Measurements from ENCODE around the gene SIK3. TPM values are rescaled to one million over a fixed set of nuclear protein-coding genes. Genes with fewer than 3 reads are reported as not detected.

The SIK3 gene
- total RNA-seq, 1 experiment from 2014 or later: 31.4 TPM

DNA sequence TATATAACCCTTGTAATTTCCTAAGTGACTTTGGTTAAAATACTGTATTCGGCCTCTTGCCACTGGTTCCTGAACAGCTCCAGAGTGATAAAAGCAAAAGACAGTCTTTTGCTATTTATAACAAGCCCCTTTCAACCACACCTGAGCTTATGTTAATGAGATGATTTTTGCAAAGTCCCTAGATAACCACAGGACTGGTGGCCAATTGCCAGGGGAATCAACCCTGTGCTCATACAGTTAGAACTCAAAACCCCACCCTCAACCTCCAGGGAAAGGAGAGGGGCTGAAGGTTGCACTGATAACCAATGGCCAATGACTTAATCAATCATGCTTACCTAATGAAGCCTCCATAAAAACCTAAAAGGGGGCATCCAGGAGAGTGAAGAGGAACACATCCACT lies 77.9 kb downstream of the SIK3 start:
- no peak overlapping the region for H3K4ac ChIP-seq (ENCODE audit: low read depth, low read length)
- H3K23ac ChIP-seq (ENCODE audit: insufficient read length, low read depth, low read length): no peak overlapping the region
- no peaks in the 10 kb centered on the region for H3K9me3 ChIP-seq (ENCODE audit: control insufficient read depth, low read depth, low read length)
- H4K91ac ChIP-seq (ENCODE audit: insufficient read length, low read depth, low read length): no peak overlapping the region
- no peak overlapping the region for H2BK20ac ChIP-seq (ENCODE audit: low read depth, low read length, poor library complexity, severe bottlenecking)
- H2BK120ac ChIP-seq (ENCODE audit: low read depth, low read length, poor library complexity, severe bottlenecking): no peak overlapping the region
- H4K8ac ChIP-seq (replicated peaks; ENCODE audit: insufficient read length, low read depth, low read length): no peak overlapping the region
- peaks cover 2% of the 10 kb centered on the region; the same call in 1 of the 2 replicates for H3K79me2 ChIP-seq (ENCODE audit: insufficient read depth, low read length)
- Mint-ChIP-seq H3K4me1 (peaks cover 10 to 24% of the 10 kb centered on the region in 2 experiments), H3K4me3 (no peak overlapping the region), H3K9me3 (no peaks in the 10 kb centered on the region), H3K36me3 (ENCODE audit: insufficient read depth in 1 of 3, low read depth in 3 of 3) (no peaks in the 10 kb centered on the region; a peak in 1 of 7 replicates), H3K27ac (peak overlapping the region in 1 of 3 experiments; percentile 17; a peak in 1 of 7 replicates), H3K27me3 (ENCODE audit: low read depth) (no peaks in the 10 kb centered on the region)
- WGBS (ENCODE audit: extremely low coverage, insufficient read length, low lambda C conversion rate): no CpG with 5 or more reads among the region's 1 CpG
- DNase-seq: no peak
- no peak overlapping the region for H3K18ac ChIP-seq (ENCODE audit: insufficient read length, low read depth, low read length)
- no peaks in the 10 kb centered on the region for H3K23me2 ChIP-seq (ENCODE audit: insufficient read length, low read depth, low read length, poor library complexity, severe bottlenecking)
- no peaks in the 10 kb centered on the region for H3K27me3 ChIP-seq (ENCODE audit: insufficient read depth, low read length)
- no peaks in the 10 kb centered on the region for H4K20me1 ChIP-seq (ENCODE audit: control insufficient read depth, insufficient read depth, insufficient read length)
- H3K56ac ChIP-seq (ENCODE audit: insufficient read length, low read depth, low read length): no peak overlapping the region
- no peak overlapping the region for H2BK5ac ChIP-seq (ENCODE audit: insufficient read length, low read length)
- H3K27ac ChIP-seq (ENCODE audit: insufficient read length, low read depth, low read length): no peak overlapping the region
- no peak overlapping the region for H4K5ac ChIP-seq (ENCODE audit: insufficient read length, low read depth, low read length)
- no peak overlapping the region for H3K14ac ChIP-seq (ENCODE audit: insufficient read depth, low read length)
- no peak overlapping the region for H2AK5ac ChIP-seq (ENCODE audit: insufficient read length, low read length)
- H2AFZ ChIP-seq (ENCODE audit: low read length): no peak overlapping the region
- TF ChIP-seq, protein P1, sequence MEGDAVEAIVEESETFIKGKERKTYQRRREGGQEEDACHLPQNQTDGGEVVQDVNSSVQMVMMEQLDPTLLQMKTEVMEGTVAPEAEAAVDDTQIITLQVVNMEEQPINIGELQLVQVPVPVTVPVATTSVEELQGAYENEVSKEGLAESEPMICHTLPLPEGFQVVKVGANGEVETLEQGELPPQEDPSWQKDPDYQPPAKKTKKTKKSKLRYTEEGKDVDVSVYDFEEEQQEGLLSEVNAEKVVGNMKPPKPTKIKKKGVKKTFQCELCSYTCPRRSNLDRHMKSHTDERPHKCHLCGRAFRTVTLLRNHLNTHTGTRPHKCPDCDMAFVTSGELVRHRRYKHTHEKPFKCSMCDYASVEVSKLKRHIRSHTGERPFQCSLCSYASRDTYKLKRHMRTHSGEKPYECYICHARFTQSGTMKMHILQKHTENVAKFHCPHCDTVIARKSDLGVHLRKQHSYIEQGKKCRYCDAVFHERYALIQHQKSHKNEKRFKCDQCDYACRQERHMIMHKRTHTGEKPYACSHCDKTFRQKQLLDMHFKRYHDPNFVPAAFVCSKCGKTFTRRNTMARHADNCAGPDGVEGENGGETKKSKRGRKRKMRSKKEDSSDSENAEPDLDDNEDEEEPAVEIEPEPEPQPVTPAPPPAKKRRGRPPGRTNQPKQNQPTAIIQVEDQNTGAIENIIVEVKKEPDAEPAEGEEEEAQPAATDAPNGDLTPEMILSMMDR (conservative IDR thresholded peaks at IDR 0.05): no peak
- no peak overlapping the region for H3T11ph ChIP-seq (ENCODE audit: low read length)
- H2BK15ac ChIP-seq (ENCODE audit: low read depth, low read length): no peak overlapping the region
- H3K9ac ChIP-seq (ENCODE audit: extremely low read depth, insufficient read length, low read length): no peak overlapping the region
- H3K4me1 ChIP-seq (ENCODE audit: insufficient read depth, low read length): no peaks in the 10 kb centered on the region
- no peaks in the 10 kb centered on the region for H3K79me1 ChIP-seq (ENCODE audit: insufficient read depth, low read depth, low read length, poor library complexity, severe bottlenecking)
- H2BK12ac ChIP-seq (ENCODE audit: insufficient read length, low read depth, low read length): no peak overlapping the region
- no peak overlapping the region for H3K4me2 ChIP-seq (ENCODE audit: insufficient read depth, insufficient read length, low read length)
